ENCODE results near the gene TECTB. TPM values are rescaled to one million over a fixed set of nuclear protein-coding genes. Genes with fewer than 3 reads are reported as not detected.
"Not testable (repeated sequence)": the region's sequence is repeated elsewhere in the genome, so short reads cannot be mapped to it uniquely, and the experiment has no call there.

Gene TECTB
- total and polyA plus RNA-seq, 2 donors (not counting 1 experiment from before 2014, with no cell fraction given) = not detected

DNA sequence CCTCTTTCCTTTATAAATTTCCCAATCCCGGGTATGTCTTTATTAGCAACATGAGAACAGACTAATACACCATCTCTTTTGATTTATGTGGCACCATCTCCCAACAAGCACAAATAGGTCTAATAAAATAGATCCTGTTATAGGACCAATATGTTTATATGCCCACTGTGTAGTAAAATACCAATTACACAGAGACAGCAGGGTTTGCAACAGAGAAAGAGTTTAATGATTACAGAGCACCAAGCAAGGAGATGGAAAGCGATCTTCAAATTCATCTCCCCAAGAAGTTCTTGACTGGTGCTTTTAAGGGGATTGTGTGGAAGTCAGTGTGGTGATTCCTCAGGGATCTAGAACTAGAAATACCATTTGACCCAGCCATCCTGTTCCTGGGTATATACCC is 33.5 kb upstream of the TECTB start:
- Histone ChIP-seq H4K20me1 (ENCODE audit: control insufficient read depth, extremely low read depth, insufficient read depth, low read length) (no peaks in the 10 kb centered on the region), H3K36me3 (ENCODE audit: control insufficient read depth, insufficient read depth, low read length) (no peaks in the 10 kb centered on the region), H3K4me3 (replicated peaks in 1 of 4; ENCODE audit: control extremely low read depth in 1 of 4, insufficient read depth in 1 of 4, low read depth in 3 of 4, low read length in 4 of 4) (no peak overlapping the region), H3K27me3 (ENCODE audit: control insufficient read depth, insufficient read depth, low read length) (no peaks in the 10 kb centered on the region), H3K4me2 (ENCODE audit: extremely low read depth, insufficient read depth, low read length) (no peak overlapping the region), H3K27ac (ENCODE audit: insufficient read depth, low read length) (no peak overlapping the region), H3K4me1 (ENCODE audit: control insufficient read depth, extremely low read depth, insufficient read depth, low read length) (no peaks in the 10 kb centered on the region), H3K9me3 (ENCODE audit: control insufficient read depth, insufficient read depth, low read depth, low read length) (no peaks in the 10 kb centered on the region), H2AFZ (ENCODE audit: low read length) (no peak overlapping the region), H3K9ac (ENCODE audit: insufficient read depth, low read length) (no peak overlapping the region), H3K79me2 (ENCODE audit: control insufficient read depth, insufficient read depth, low read length) (no peaks in the 10 kb centered on the region)
- no peak for DNase-seq (ENCODE audit: low read depth in 2 of 2)
- TF ChIP-seq, protein P1, sequence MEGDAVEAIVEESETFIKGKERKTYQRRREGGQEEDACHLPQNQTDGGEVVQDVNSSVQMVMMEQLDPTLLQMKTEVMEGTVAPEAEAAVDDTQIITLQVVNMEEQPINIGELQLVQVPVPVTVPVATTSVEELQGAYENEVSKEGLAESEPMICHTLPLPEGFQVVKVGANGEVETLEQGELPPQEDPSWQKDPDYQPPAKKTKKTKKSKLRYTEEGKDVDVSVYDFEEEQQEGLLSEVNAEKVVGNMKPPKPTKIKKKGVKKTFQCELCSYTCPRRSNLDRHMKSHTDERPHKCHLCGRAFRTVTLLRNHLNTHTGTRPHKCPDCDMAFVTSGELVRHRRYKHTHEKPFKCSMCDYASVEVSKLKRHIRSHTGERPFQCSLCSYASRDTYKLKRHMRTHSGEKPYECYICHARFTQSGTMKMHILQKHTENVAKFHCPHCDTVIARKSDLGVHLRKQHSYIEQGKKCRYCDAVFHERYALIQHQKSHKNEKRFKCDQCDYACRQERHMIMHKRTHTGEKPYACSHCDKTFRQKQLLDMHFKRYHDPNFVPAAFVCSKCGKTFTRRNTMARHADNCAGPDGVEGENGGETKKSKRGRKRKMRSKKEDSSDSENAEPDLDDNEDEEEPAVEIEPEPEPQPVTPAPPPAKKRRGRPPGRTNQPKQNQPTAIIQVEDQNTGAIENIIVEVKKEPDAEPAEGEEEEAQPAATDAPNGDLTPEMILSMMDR (conservative IDR thresholded peaks at IDR 0.05 in 1 of 2, IDR thresholded peaks at IDR 0.05 in 1 of 2; ENCODE audit: low read depth in 1 of 2, low read length in 2 of 2) = no peak

GRCh38 chr10:112250555-112250954 is 32.6 kb upstream of the TECTB start:
- no peaks in the 10 kb centered on the region for H3K4me1 ChIP-seq (ENCODE audit: control insufficient read depth, extremely low read depth, insufficient read depth, low read length)
- no peak overlapping the region for H3K9ac ChIP-seq (ENCODE audit: insufficient read depth, low read length)
- DNase-seq (ENCODE audit: low read depth in 2 of 2) = peak; percentile 26 to 64
- H3K27me3 ChIP-seq (ENCODE audit: control insufficient read depth, insufficient read depth, low read length) = no peaks in the 10 kb centered on the region
- H3K4me2 ChIP-seq (ENCODE audit: extremely low read depth, insufficient read depth, low read length) = no peak overlapping the region
- TF ChIP-seq, protein P1 (conservative IDR thresholded peaks at IDR 0.05 in 1 of 2, IDR thresholded peaks at IDR 0.05 in 1 of 2; ENCODE audit: low read depth in 1 of 2, low read length in 2 of 2) = no peak
- TF ChIP-seq EZH2 (IDR thresholded peaks at IDR 0.05; ENCODE audit: low read length, missing control alignments) = no peak
- H2AFZ ChIP-seq (ENCODE audit: low read length) = no peak overlapping the region
- H3K79me2 ChIP-seq (ENCODE audit: control insufficient read depth, insufficient read depth, low read length) = no peaks in the 10 kb centered on the region
- no peaks in the 10 kb centered on the region for H3K9me3 ChIP-seq (ENCODE audit: control insufficient read depth, insufficient read depth, low read depth, low read length)
- H3K27ac ChIP-seq (ENCODE audit: insufficient read depth, low read length) = no peak overlapping the region
- no peaks in the 10 kb centered on the region for H3K36me3 ChIP-seq (ENCODE audit: control insufficient read depth, insufficient read depth, low read length)
- no peak overlapping the region for H3K4me3 ChIP-seq (replicated peaks in 1 of 4; ENCODE audit: control extremely low read depth in 1 of 4, insufficient read depth in 1 of 4, low read depth in 3 of 4, low read length in 4 of 4)
- no peaks in the 10 kb centered on the region for H4K20me1 ChIP-seq (ENCODE audit: control insufficient read depth, extremely low read depth, insufficient read depth, low read length)

GRCh38 chr10:112251238-112251637 is 32.0 kb upstream of the TECTB start:
- H3K4me1 ChIP-seq (ENCODE audit: control insufficient read depth, extremely low read depth, insufficient read depth, low read length); H4K20me1 ChIP-seq (ENCODE audit: control insufficient read depth, extremely low read depth, insufficient read depth, low read length); H3K9ac ChIP-seq (ENCODE audit: insufficient read depth, low read length); H3K4me3 ChIP-seq (replicated peaks in 1 of 4; ENCODE audit: control extremely low read depth in 1 of 4, insufficient read depth in 1 of 4, low read depth in 3 of 4, low read length in 4 of 4); H3K79me2 ChIP-seq (ENCODE audit: control insufficient read depth, insufficient read depth, low read length); H2AFZ ChIP-seq (ENCODE audit: low read length); DNase-seq (ENCODE audit: low read depth in 2 of 2); H3K9me3 ChIP-seq (ENCODE audit: control insufficient read depth, insufficient read depth, low read depth, low read length); H3K4me2 ChIP-seq (ENCODE audit: extremely low read depth, insufficient read depth, low read length); H3K27ac ChIP-seq (ENCODE audit: insufficient read depth, low read length); H3K36me3 ChIP-seq (ENCODE audit: control insufficient read depth, insufficient read depth, low read length); H3K27me3 ChIP-seq (ENCODE audit: control insufficient read depth, insufficient read depth, low read length): not testable (repeated sequence)
